ENCODE results near the gene ARHGEF1. TPM values are rescaled to one million over a fixed set of nuclear protein-coding genes. Genes with fewer than 3 reads are reported as not detected.

ARHGEF1 gene
- total RNA-seq, 4 donors from 2014 or later, result 12.1 to 21.6 (median 15.5) TPM

- intact Hi-C loops (cut with DNase I; ENCODE audit: low total_unique reads), result no loop called here
Observed at GRCh38 chr19:41903193-41903953, 20.4 kb downstream of the ARHGEF1 start.

GRCh38 chr19:41904118-41904870 lies 21.3 kb downstream of the ARHGEF1 start:
- no peak for ATAC-seq
- DNase-seq, result no peak
- Histone ChIP-seq H3K4me3 (no peak overlapping the region), H3K27me3 (no peaks in the 10 kb centered on the region), H3K27ac (no peak overlapping the region), H3K9me3 (no peaks in the 10 kb centered on the region), H3K4me1 (no peaks in the 10 kb centered on the region), H3K36me3 (peaks cover 0 to 66% of the 10 kb centered on the region in 2 donors)
- in situ Hi-C loops (cut with MboI; ENCODE audit: low sequenced_read_pairs in 4 of 4), result no loop called here
- intact Hi-C loops (cut with DNase I; ENCODE audit: low total_unique reads), result no loop called here
- no peak for TF ChIP-seq POLR2A (IDR thresholded peaks at IDR 0.05)
- TF ChIP-seq, protein P1, sequence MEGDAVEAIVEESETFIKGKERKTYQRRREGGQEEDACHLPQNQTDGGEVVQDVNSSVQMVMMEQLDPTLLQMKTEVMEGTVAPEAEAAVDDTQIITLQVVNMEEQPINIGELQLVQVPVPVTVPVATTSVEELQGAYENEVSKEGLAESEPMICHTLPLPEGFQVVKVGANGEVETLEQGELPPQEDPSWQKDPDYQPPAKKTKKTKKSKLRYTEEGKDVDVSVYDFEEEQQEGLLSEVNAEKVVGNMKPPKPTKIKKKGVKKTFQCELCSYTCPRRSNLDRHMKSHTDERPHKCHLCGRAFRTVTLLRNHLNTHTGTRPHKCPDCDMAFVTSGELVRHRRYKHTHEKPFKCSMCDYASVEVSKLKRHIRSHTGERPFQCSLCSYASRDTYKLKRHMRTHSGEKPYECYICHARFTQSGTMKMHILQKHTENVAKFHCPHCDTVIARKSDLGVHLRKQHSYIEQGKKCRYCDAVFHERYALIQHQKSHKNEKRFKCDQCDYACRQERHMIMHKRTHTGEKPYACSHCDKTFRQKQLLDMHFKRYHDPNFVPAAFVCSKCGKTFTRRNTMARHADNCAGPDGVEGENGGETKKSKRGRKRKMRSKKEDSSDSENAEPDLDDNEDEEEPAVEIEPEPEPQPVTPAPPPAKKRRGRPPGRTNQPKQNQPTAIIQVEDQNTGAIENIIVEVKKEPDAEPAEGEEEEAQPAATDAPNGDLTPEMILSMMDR (IDR thresholded peaks at IDR 0.05 in 4 of 5, conservative IDR thresholded peaks at IDR 0.05 in 1 of 5), result no peak

More at GRCh38 chr19:41903193-41903953, 20.4 kb downstream of the ARHGEF1 start:
- Histone ChIP-seq H3K36me3 (peaks cover 0 to 75% of the 10 kb centered on the region in 2 donors), H3K27me3 (no peaks in the 10 kb centered on the region), H3K9me3 (no peaks in the 10 kb centered on the region), H3K27ac (no peak overlapping the region), H3K4me3 (no peak overlapping the region), H3K4me1 (no peaks in the 10 kb centered on the region)
- DNase-seq (no peak), ATAC-seq (no peak)
- TF ChIP-seq, protein P1 (IDR thresholded peaks at IDR 0.05 in 4 of 5, conservative IDR thresholded peaks at IDR 0.05 in 1 of 5), result no peak
- no peak for TF ChIP-seq POLR2A (IDR thresholded peaks at IDR 0.05)
- in situ Hi-C loops (cut with MboI; ENCODE audit: low sequenced_read_pairs in 4 of 4), result no loop called here

- Histone ChIP-seq H3K36me3 (peaks cover 0 to 59% of the 10 kb centered on the region in 2 donors), H3K27me3 (no peaks in the 10 kb centered on the region), H3K27ac (no peak overlapping the region), H3K4me3 (no peak overlapping the region), H3K4me1 (no peaks in the 10 kb centered on the region), H3K9me3 (no peaks in the 10 kb centered on the region)
- intact Hi-C loops (cut with DNase I; ENCODE audit: low total_unique reads) (no loop called here), in situ Hi-C loops (cut with MboI; ENCODE audit: low sequenced_read_pairs in 4 of 4) (no loop called here)
- DNase-seq (no peak), ATAC-seq (no peak)
- no peak for TF ChIP-seq POLR2A (IDR thresholded peaks at IDR 0.05)
- TF ChIP-seq, protein P1 (IDR thresholded peaks at IDR 0.05 in 4 of 5, conservative IDR thresholded peaks at IDR 0.05 in 1 of 5), result no peak
Observed at GRCh38 chr19:41905273-41906002, 22.5 kb downstream of the ARHGEF1 start.

DNA sequence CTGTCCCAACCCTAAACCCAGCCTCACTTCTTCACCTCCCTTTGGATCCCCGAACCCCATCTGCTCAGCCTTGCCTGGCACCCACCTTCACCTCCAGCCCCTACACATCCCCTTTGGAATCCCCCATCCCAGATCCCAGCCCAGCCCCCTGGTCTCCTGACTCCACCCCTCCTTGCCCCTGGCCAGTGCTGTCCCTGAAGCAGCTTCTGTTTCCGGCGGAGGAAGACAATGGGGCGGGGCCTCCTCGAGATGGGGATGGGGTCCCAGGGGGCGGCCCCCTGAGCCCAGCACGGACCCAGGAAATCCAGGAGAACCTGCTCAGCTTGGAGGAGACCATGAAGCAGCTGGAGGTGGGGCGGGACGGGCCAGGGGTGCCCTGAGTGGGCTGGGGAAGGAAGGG lies 23.3 kb downstream of the ARHGEF1 start:
- in situ Hi-C loops (cut with MboI; ENCODE audit: low sequenced_read_pairs in 4 of 4) (no loop called here), intact Hi-C loops (cut with DNase I; ENCODE audit: low total_unique reads) (no loop called here)
- no peak for ATAC-seq

More for the DNA sequence above, 23.3 kb downstream of the ARHGEF1 start:
- Histone ChIP-seq H3K4me1 (no peaks in the 10 kb centered on the region), H3K36me3 (peaks cover 0 to 51% of the 10 kb centered on the region in 2 donors), H3K9me3 (no peaks in the 10 kb centered on the region), H3K27me3 (peaks cover 3 to 8% (median 7%) of the 10 kb centered on the region in 3 donors), H3K4me3 (no peak overlapping the region), H3K27ac (no peak overlapping the region)
- no peak for DNase-seq
- TF ChIP-seq, protein P1 (IDR thresholded peaks at IDR 0.05 in 4 of 5, conservative IDR thresholded peaks at IDR 0.05 in 1 of 5), result no peak
- no peak for TF ChIP-seq POLR2A (IDR thresholded peaks at IDR 0.05)
